H1 (cell line): Measurements from ENCODE around the gene MAGI1.

Source experiments
- CEBPB ChIP-seq: IDR thresholded peaks from 2 replicates; pipeline ENCODE4 v1.6.1; 2012; ENCODE audit warnings: low read depth, low read length
- CTCF ChIP-seq, 3 experiments: IDR thresholded peaks; 1 replicate in 2 of 3; 2 replicates in 1 of 3; pipeline versions ENCODE4 v1.5.1 to v1.6.1; 2011; ENCODE audit warnings: low read length in 3 of 3, mild to moderate bottlenecking in 3 of 3, inconsistent platforms in 2 of 3, low read depth in 1 of 3, moderate library complexity in 1 of 3; ENCODE audit not compliant: insufficient read depth in 1 of 3; ENCODE audit errors: control extremely low read depth in 1 of 3

GRCh38 chr3:65508750-65509422 is 529.8 kb downstream of the MAGI1 start:
- no peak for TF ChIP-seq CEBPB
- TF ChIP-seq CTCF (IDR thresholded peaks at IDR 0.05; ENCODE audit: control extremely low read depth in 1 of 3, insufficient read depth in 1 of 3, low read depth in 1 of 3, low read length in 3 of 3): no peak
